GM04504 (cell line): Measurements from ENCODE around the gene PANK3.
"Not testable (repeated sequence)": the region's sequence is repeated elsewhere in the genome, so short reads cannot be mapped to it uniquely, and the experiment has no call there.

Source experiments
- DNase-seq: peaks from one replicate; pipeline ENCODE4 v3.0.0-alpha.2; 2012; ENCODE audit warnings: low read depth

PANK3 gene

GRCh38 chr5:168552146-168552545 is 27.0 kb downstream of the PANK3 start:
- peak; percentile 50 for DNase-seq

- no peak for DNase-seq
These were observed 28.5 kb downstream of the PANK3 start for GRCh38 chr5:168550656-168551055.

GRCh38 chr5:168549554-168549953 is 29.6 kb downstream of the PANK3 start:
- DNase-seq, result no peak

GRCh38 chr5:168537176-168537575 is 42.0 kb downstream of the PANK3 start:
- DNase-seq, result no peak

- not testable (repeated sequence) for DNase-seq
These were observed 44.8 kb downstream of the PANK3 start for GRCh38 chr5:168534351-168534750.

- DNase-seq, result no peak
These were observed 46.9 kb downstream of the PANK3 start for GRCh38 chr5:168531987-168532864.

GRCh38 chr5:168531191-168531590 is 48.0 kb downstream of the PANK3 start:
- DNase-seq, result no peak

GRCh38 chr5:168530621-168531150 is 48.5 kb downstream of the PANK3 start:
- no peak for DNase-seq

GRCh38 chr5:168529374-168530234 is 49.6 kb downstream of the PANK3 start:
- DNase-seq, result no peak

- peak; percentile 2 for DNase-seq
These were observed 50.4 kb downstream of the PANK3 start, which contains the start of gene FBLL1 for GRCh38 chr5:168528521-168529373. Gene FBLL1 (plus strand): TSS chr5:168529305. CDS start chr5:168529505, 200 bp downstream.

GRCh38 chr5:168527756-168528295 is 51.3 kb downstream of the PANK3 start:
- no peak for DNase-seq

GRCh38 chr5:168525856-168526255 is 53.3 kb downstream of the PANK3 start:
- no peak for DNase-seq

- no peak for DNase-seq
These were observed 65.2 kb downstream of the PANK3 start for GRCh38 chr5:168513861-168514428.

GRCh38 chr5:168502563-168503237 is 76.5 kb downstream of the PANK3 start:
- no peak for DNase-seq
